Cardiac fibroblast (primary cell): ENCODE measurements around the gene TP53AIP1.
A peak's percentile ranks its signal among the peaks of the same experiment; 100 is the strongest.

Experiments used
- DNase-seq, 2 donors: peaks; one replicate each; pipeline versions ENCODE4 v3.0.0 to v3.0.0-alpha.2; 2010; ENCODE audit warnings: low read depth in 2 of 2
- H3K4me3 ChIP-seq, 2 donors: replicated peaks in 1 of 2; 1 replicate in 1 of 2; 2 replicates in 1 of 2; pipeline ENCODE4 v1.5.1; 2011; ENCODE audit warnings: low read depth in 2 of 2, low read length in 2 of 2, mild to moderate bottlenecking in 2 of 2, moderate library complexity in 1 of 2
- CTCF ChIP-seq: IDR thresholded peaks from one replicate; pipeline ENCODE4 v1.5.1; 2011; ENCODE audit warnings: low read depth, mild to moderate bottlenecking, low read length, inconsistent platforms

Gene TP53AIP1

GRCh38 chr11:128957202-128957482 lies 14.5 kb upstream of the TP53AIP1 start:
- DNase-seq, result no peak
- no peak overlapping the region for H3K4me3 ChIP-seq
- no peak for TF ChIP-seq CTCF

- no peak overlapping the region for H3K4me3 ChIP-seq
- DNase-seq, result peak; percentile 77 to 82
- peak; percentile 60 for TF ChIP-seq CTCF
Observed at GRCh38 chr11:128956401-128957201, 13.9 kb upstream of the TP53AIP1 start.

GRCh38 chr11:128955636-128956035 lies 13.0 kb upstream of the TP53AIP1 start:
- no peak for TF ChIP-seq CTCF

GRCh38 chr11:128953151-128953550 lies 10.5 kb upstream of the TP53AIP1 start:
- no peak for TF ChIP-seq CTCF

More at GRCh38 chr11:128955636-128956035, 13.0 kb upstream of the TP53AIP1 start:
- H3K4me3 ChIP-seq, result no peak overlapping the region
- no peak for DNase-seq

GRCh38 chr11:128949791-128950454 lies 7.3 kb upstream of the TP53AIP1 start:
- DNase-seq, result peak; percentile 25 to 30

More at GRCh38 chr11:128953151-128953550, 10.5 kb upstream of the TP53AIP1 start:
- DNase-seq, result no peak
- H3K4me3 ChIP-seq, result no peak overlapping the region

GRCh38 chr11:128948583-128948982 lies 5.9 kb upstream of the TP53AIP1 start:
- DNase-seq, result no peak

More at GRCh38 chr11:128949791-128950454, 7.3 kb upstream of the TP53AIP1 start:
- TF ChIP-seq CTCF, result no peak
- H3K4me3 ChIP-seq, result no peak overlapping the region

More at GRCh38 chr11:128948583-128948982, 5.9 kb upstream of the TP53AIP1 start:
- peak; percentile 9 for TF ChIP-seq CTCF
- H3K4me3 ChIP-seq, result no peak overlapping the region
